ENCODE data around the gene DRG2. TPM values are rescaled to one million over a fixed set of nuclear protein-coding genes. Genes with fewer than 3 reads are reported as not detected.
A peak's percentile ranks its signal among the peaks of the same experiment; 100 is the strongest.

DRG2 gene
- total and polyA plus RNA-seq, 9 of the 15 experiments (the other 6 are each of a cell fraction or from before 2014, with no cell fraction given) = 6.6 to 36.7 (median 26.1) TPM

- TF ChIP-seq SMC3 (conservative IDR thresholded peaks at IDR 0.05; ENCODE audit: insufficient read depth, low read depth, low read length) = no peak
- TF ChIP-seq TBL1XR1 (IDR thresholded peaks at IDR 0.05; ENCODE audit: low read length in 2 of 2) = no peak
- TF ChIP-seq HNRNPUL1 (IDR thresholded peaks at IDR 0.05; ENCODE audit: low read length) = no peak
- no peak for TF ChIP-seq ZNF639 (CRISPR knock-in tag; conservative IDR thresholded peaks at IDR 0.05 in 1 of 2, IDR thresholded peaks at IDR 0.05 in 1 of 2)
- TF ChIP-seq RFX7 (CRISPR knock-in tag; IDR thresholded peaks at IDR 0.05) = no peak
- 0 out of 2 replicates have a peak, but pooled peaks have one; percentile 27 for TF ChIP-seq ELF4 (CRISPR knock-in tag; IDR thresholded peaks at IDR 0.05)
- TF ChIP-seq, protein P1, sequence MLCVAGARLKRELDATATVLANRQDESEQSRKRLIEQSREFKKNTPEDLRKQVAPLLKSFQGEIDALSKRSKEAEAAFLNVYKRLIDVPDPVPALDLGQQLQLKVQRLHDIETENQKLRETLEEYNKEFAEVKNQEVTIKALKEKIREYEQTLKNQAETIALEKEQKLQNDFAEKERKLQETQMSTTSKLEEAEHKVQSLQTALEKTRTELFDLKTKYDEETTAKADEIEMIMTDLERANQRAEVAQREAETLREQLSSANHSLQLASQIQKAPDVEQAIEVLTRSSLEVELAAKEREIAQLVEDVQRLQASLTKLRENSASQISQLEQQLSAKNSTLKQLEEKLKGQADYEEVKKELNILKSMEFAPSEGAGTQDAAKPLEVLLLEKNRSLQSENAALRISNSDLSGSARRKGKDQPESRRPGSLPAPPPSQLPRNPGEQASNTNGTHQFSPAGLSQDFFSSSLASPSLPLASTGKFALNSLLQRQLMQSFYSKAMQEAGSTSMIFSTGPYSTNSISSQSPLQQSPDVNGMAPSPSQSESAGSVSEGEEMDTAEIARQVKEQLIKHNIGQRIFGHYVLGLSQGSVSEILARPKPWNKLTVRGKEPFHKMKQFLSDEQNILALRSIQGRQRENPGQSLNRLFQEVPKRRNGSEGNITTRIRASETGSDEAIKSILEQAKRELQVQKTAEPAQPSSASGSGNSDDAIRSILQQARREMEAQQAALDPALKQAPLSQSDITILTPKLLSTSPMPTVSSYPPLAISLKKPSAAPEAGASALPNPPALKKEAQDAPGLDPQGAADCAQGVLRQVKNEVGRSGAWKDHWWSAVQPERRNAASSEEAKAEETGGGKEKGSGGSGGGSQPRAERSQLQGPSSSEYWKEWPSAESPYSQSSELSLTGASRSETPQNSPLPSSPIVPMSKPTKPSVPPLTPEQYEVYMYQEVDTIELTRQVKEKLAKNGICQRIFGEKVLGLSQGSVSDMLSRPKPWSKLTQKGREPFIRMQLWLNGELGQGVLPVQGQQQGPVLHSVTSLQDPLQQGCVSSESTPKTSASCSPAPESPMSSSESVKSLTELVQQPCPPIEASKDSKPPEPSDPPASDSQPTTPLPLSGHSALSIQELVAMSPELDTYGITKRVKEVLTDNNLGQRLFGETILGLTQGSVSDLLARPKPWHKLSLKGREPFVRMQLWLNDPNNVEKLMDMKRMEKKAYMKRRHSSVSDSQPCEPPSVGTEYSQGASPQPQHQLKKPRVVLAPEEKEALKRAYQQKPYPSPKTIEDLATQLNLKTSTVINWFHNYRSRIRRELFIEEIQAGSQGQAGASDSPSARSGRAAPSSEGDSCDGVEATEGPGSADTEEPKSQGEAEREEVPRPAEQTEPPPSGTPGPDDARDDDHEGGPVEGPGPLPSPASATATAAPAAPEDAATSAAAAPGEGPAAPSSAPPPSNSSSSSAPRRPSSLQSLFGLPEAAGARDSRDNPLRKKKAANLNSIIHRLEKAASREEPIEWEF (CRISPR knock-in tag; IDR thresholded peaks at IDR 0.05) = no peak
- TF ChIP-seq RUNX1 (IDR thresholded peaks at IDR 0.05; ENCODE audit: low read depth) = no peak
- TF ChIP-seq TARDBP (IDR thresholded peaks at IDR 0.05) = 0 out of 2 replicates have a peak, but pooled peaks have one; percentile 25
- no peak for TF ChIP-seq RBM22 (IDR thresholded peaks at IDR 0.05; ENCODE audit: low read depth, low read length, poor library complexity, severe bottlenecking)
- TF ChIP-seq, protein P2, sequence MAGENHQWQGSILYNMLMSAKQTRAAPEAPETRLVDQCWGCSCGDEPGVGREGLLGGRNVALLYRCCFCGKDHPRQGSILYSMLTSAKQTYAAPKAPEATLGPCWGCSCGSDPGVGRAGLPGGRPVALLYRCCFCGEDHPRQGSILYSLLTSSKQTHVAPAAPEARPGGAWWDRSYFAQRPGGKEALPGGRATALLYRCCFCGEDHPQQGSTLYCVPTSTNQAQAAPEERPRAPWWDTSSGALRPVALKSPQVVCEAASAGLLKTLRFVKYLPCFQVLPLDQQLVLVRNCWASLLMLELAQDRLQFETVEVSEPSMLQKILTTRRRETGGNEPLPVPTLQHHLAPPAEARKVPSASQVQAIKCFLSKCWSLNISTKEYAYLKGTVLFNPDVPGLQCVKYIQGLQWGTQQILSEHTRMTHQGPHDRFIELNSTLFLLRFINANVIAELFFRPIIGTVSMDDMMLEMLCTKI (IDR thresholded peaks at IDR 0.05; ENCODE audit: partially characterized antibody) = no peak
- TF ChIP-seq CREB1 (IDR thresholded peaks at IDR 0.05) = peak; percentile 96
- peak; percentile 96 for TF ChIP-seq CREB1 (CRISPR knock-in tag; IDR thresholded peaks at IDR 0.05)
- no peak for TF ChIP-seq CREBBP (IDR thresholded peaks at IDR 0.05; ENCODE audit: low read depth, low read length)
- TF ChIP-seq, protein P3, sequence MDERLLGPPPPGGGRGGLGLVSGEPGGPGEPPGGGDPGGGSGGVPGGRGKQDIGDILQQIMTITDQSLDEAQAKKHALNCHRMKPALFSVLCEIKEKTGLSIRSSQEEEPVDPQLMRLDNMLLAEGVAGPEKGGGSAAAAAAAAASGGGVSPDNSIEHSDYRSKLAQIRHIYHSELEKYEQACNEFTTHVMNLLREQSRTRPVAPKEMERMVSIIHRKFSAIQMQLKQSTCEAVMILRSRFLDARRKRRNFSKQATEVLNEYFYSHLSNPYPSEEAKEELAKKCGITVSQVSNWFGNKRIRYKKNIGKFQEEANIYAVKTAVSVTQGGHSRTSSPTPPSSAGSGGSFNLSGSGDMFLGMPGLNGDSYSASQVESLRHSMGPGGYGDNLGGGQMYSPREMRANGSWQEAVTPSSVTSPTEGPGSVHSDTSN (CRISPR knock-in tag; IDR thresholded peaks at IDR 0.05; ENCODE audit: low read depth) = peak; percentile 66
- TF ChIP-seq, protein P3 (tag; conservative IDR thresholded peaks at IDR 0.05; ENCODE audit: low read depth) = peak; percentile 84
- no peak for TF ChIP-seq NFE2L1 (tag; IDR thresholded peaks at IDR 0.05; ENCODE audit: borderline replicate concordance, low read depth)
These were observed 48.8 kb upstream of the DRG2 start, which contains the start of the genes ATPAF2 and GID4 (continued) for GRCh38 chr17:18038861-18039534.
